IMR-90 (cell line): Measurements from ENCODE around the gene STUM. TPM values are rescaled to one million over a fixed set of nuclear protein-coding genes. Genes with fewer than 3 reads are reported as not detected.

Experiments
- ATAC-seq: fragments of 200-7000 bp; cut with Tn5 transposase; 2 replicates; pipeline ENCODE4 v1.9.1; 2020; ENCODE audit warnings: low read depth, mild to moderate bottlenecking, moderate library complexity
- BruUV-seq: library from RNA; stranded (reverse); fragments of 400-500 nt; replicated peaks from 2 replicates; lab custom pipeline; 2021; lab: Mats Ljungman, UMichigan
- CTCF ChIA-PET: fragments of 300-600 bp; formaldehyde crosslinking; extraction: SDS; loops from one replicate; lab custom pipeline; 2021; ENCODE audit warnings: antibody characterized with exemption; lab: Yijun Ruan, JAX
- POLR2A ChIA-PET: fragments of 300-600 bp; sonication (Branson Sonifier 250); formaldehyde crosslinking; loops from one replicate; lab custom pipeline; 2022; ENCODE audit warnings: antibody characterized with exemption; ENCODE audit not compliant: unreplicated experiment; lab: Charles Lee
- DNase-seq: peaks from one replicate; pipeline ENCODE4 v3.0.0; 2013
- H2AFZ ChIP-seq: replicated peaks from 2 replicates; pipeline ENCODE3; 2013; ENCODE audit warnings: low read length, mild to moderate bottlenecking; ENCODE audit not compliant: poor library complexity
- H2AK5ac ChIP-seq: 2 replicates; pipeline ENCODE4 v1.6.1; 2013; ENCODE audit warnings: low read depth, low read length, inconsistent platforms
- H2AK9ac ChIP-seq: replicated peaks from 2 replicates; pipeline ENCODE3; 2013; ENCODE audit warnings: mild to moderate bottlenecking, low read depth, low read length, moderate library complexity; ENCODE audit not compliant: poor library complexity
- H2BK120ac ChIP-seq: 2 replicates; pipeline ENCODE4 v1.6.1; 2013; ENCODE audit warnings: low read depth, low read length, inconsistent platforms
- H2BK15ac ChIP-seq: 3 replicates; pipeline ENCODE4 v1.6.1; 2013; ENCODE audit warnings: low read depth, low read length, inconsistent platforms
- H2BK20ac ChIP-seq: 2 replicates; pipeline ENCODE4 v1.6.1; 2013; ENCODE audit warnings: low read depth, mild to moderate bottlenecking, inconsistent platforms, low read length, moderate library complexity
- H2BK5ac ChIP-seq: 2 replicates; pipeline ENCODE4 v1.6.1; 2013; ENCODE audit warnings: mild to moderate bottlenecking, low read depth, low read length, inconsistent platforms; ENCODE audit not compliant: poor library complexity, severe bottlenecking
- H3K14ac ChIP-seq: replicated peaks from 2 replicates; pipeline ENCODE4 v1.6.1; 2013; ENCODE audit warnings: low read depth, low read length, inconsistent platforms
- H3K18ac ChIP-seq: 2 replicates; pipeline ENCODE4 v1.6.1; 2013; ENCODE audit warnings: low read depth, low read length, control low read depth
- H3K23ac ChIP-seq: 2 replicates; pipeline ENCODE4 v1.6.1; 2013; ENCODE audit warnings: low read depth, low read length, inconsistent platforms
- H3K27ac ChIP-seq: 2 replicates; pipeline ENCODE4 v1.5.1; 2013; ENCODE audit warnings: mild to moderate bottlenecking, control low read depth, low read length; ENCODE audit not compliant: insufficient read depth
- H3K27me3 ChIP-seq: 2 replicates; pipeline ENCODE4 v1.6.1; 2013; ENCODE audit warnings: low read length; ENCODE audit not compliant: control insufficient read depth, insufficient read depth
- H3K36me3 ChIP-seq: 2 replicates; pipeline ENCODE4 v1.6.1; 2013; ENCODE audit warnings: low read length, mixed read lengths; ENCODE audit not compliant: control insufficient read depth, insufficient read depth
- H3K4ac ChIP-seq: 2 replicates; pipeline ENCODE4 v1.6.1; 2013; ENCODE audit warnings: low read depth, low read length, inconsistent platforms
- H3K4me1 ChIP-seq: 2 replicates; pipeline ENCODE4 v1.6.1; 2013; ENCODE audit warnings: low read length, mixed read lengths; ENCODE audit not compliant: control insufficient read depth, insufficient read depth
- H3K4me2 ChIP-seq: 2 replicates; pipeline ENCODE4 v1.6.1; 2013; ENCODE audit warnings: low read depth, mild to moderate bottlenecking, control low read depth, low read length, moderate library complexity
- H3K4me3 ChIP-seq: 2 replicates; pipeline ENCODE4 v1.5.1; 2013; ENCODE audit warnings: low read depth, mild to moderate bottlenecking, control low read depth, low read length, moderate library complexity; ENCODE audit not compliant: insufficient read depth
- H3K56ac ChIP-seq: 2 replicates; pipeline ENCODE4 v1.6.1; 2013; ENCODE audit warnings: low read length, inconsistent platforms; ENCODE audit not compliant: insufficient read depth; ENCODE audit errors: extremely low read depth
- H3K79me1 ChIP-seq, 2 experiments: 2 replicates each; pipeline ENCODE4 v1.6.1; 2013; ENCODE audit warnings: low read length in 2 of 2, inconsistent platforms in 1 of 2, low read depth in 1 of 2
- H3K9ac ChIP-seq: 2 replicates; pipeline ENCODE4 v1.6.1; 2013; ENCODE audit warnings: low read depth, low read length, control low read depth
- H3K9me1 ChIP-seq: 2 replicates; pipeline ENCODE4 v1.6.1; 2013; ENCODE audit warnings: low read length, inconsistent platforms; ENCODE audit not compliant: insufficient read depth
- H3K9me3 ChIP-seq: 2 replicates; pipeline ENCODE4 v1.6.1; 2013; ENCODE audit warnings: low read length; ENCODE audit not compliant: control insufficient read depth, insufficient read depth
- H4K20me1 ChIP-seq: 2 replicates; pipeline ENCODE4 v1.6.1; 2013; ENCODE audit warnings: low read length, inconsistent platforms; ENCODE audit not compliant: insufficient read depth
- H4K5ac ChIP-seq: 2 replicates; pipeline ENCODE4 v1.6.1; 2013; ENCODE audit warnings: mild to moderate bottlenecking, low read depth, low read length, control low read depth
- H4K8ac ChIP-seq, 2 experiments: 2 replicates each; pipeline ENCODE4 v1.6.1; 2013; ENCODE audit warnings: low read depth in 2 of 2, low read length in 2 of 2, control low read depth in 1 of 2, inconsistent platforms in 1 of 2
- H4K91ac ChIP-seq: 2 replicates; pipeline ENCODE4 v1.6.1; 2013; ENCODE audit warnings: low read depth, low read length, inconsistent platforms; ENCODE audit not compliant: insufficient read depth
- CHD1 ChIP-seq: IDR thresholded peaks from 2 replicates; pipeline ENCODE4 v1.6.1; 2012; ENCODE audit warnings: low read depth, low read length, improper control_type of control experiment
- CTCF ChIP-seq: conservative IDR thresholded peaks from 2 replicates; pipeline ENCODE4 v1.5.1; 2012; ENCODE audit warnings: mild to moderate bottlenecking, low read depth, low read length, improper control_type of control experiment
- ELK1 ChIP-seq: fragments of 150-350 bp; IDR thresholded peaks from 2 replicates; pipeline ENCODE4 v1.6.1; 2016; ENCODE audit warnings: low read depth, mild to moderate bottlenecking, low read length, moderate library complexity, borderline replicate concordance
- FOS ChIP-seq: fragments of 150-350 bp; IDR thresholded peaks from 2 replicates; pipeline ENCODE4 v1.6.1; 2016; ENCODE audit warnings: low read depth, low read length
- MAFK ChIP-seq: IDR thresholded peaks from 2 replicates; pipeline ENCODE4 v1.6.1; 2012; ENCODE audit warnings: low read depth, low read length, improper control_type of control experiment
- MXI1 ChIP-seq: IDR thresholded peaks from 2 replicates; pipeline ENCODE4 v1.6.1; 2012; ENCODE audit warnings: low read depth, mild to moderate bottlenecking, low read length, moderate library complexity, borderline replicate concordance
- NFE2L2 ChIP-seq: fragments of 150-350 bp; IDR thresholded peaks from 2 replicates; pipeline ENCODE4 v1.6.1; 2016; ENCODE audit warnings: low read depth, mild to moderate bottlenecking, low read length
- POLR2A ChIP-seq: IDR thresholded peaks from 2 replicates; pipeline ENCODE4 v1.6.1; 2012; ENCODE audit warnings: mild to moderate bottlenecking, low read depth, low read length
- RAD21 ChIP-seq: IDR thresholded peaks from 2 replicates; pipeline ENCODE4 v1.6.1; 2012; ENCODE audit warnings: low read length, improper control_type of control experiment
- RCOR1 ChIP-seq: IDR thresholded peaks from 2 replicates; pipeline ENCODE4 v1.6.1; 2012; ENCODE audit warnings: mild to moderate bottlenecking, low read length, improper control_type of control experiment; ENCODE audit not compliant: insufficient replicate concordance
- RFX5 ChIP-seq: IDR thresholded peaks from 2 replicates; pipeline ENCODE4 v1.8.0; 2012; ENCODE audit warnings: low read depth, mild to moderate bottlenecking, low read length, moderate library complexity
- SMC3 ChIP-seq: fragments of 150-350 bp; IDR thresholded peaks from 2 replicates; pipeline ENCODE4 v1.6.1; 2016; ENCODE audit warnings: low read depth, mild to moderate bottlenecking, antibody characterized with exemption, low read length, moderate library complexity
- USF2 ChIP-seq: fragments of 150-350 bp; IDR thresholded peaks from 2 replicates; pipeline ENCODE4 v1.6.1; 2017; ENCODE audit warnings: mild to moderate bottlenecking, antibody characterized with exemption, low read length, low read depth
- WGBS, 2 experiments: methylation state at CpG; one replicate each; pipeline versions ENCODE4 v1.1.5 to v1.1.7; 2013; ENCODE audit warnings: missing lambda C conversion rate in 2 of 2; ENCODE audit not compliant: insufficient read length in 1 of 2; ENCODE audit errors: extremely low coverage in 2 of 2; 5-methylcytosine and 5-hydroxymethylcytosine counted together
- dilution Hi-C: fragments of 300-500 bp; cut with HindIII; formaldehyde crosslinking; loops from one replicate; pipeline ENCODE4 v1.14.3; 2018; ENCODE audit warnings: low sequenced_read_pairs; ENCODE audit not compliant: unreplicated experiment
- in situ Hi-C: fragments of 300-500 bp; cut with MboI; formaldehyde crosslinking; loops from 3 replicates; pipeline ENCODE4 v1.14.3; 2019; ENCODE audit warnings: low sequenced_read_pairs, inconsistent platforms, mixed read lengths
- intact Hi-C: fragments of 100-400 bp; cut with micrococcal nuclease; formaldehyde crosslinking; loops from 2 replicates; pipeline ENCODE4 v1.10.0; 2022
- polyA plus RNA-seq, 3 experiments: library from polyadenylated mRNA; depleted of rRNA; stranded (reverse); fragments of >200 nt; gene quantifications; 2 replicates each; pipeline ENCODE4 v1.2.3, GENCODE V29; 2012; ENCODE audit warnings: low replicate concordance in 1 of 3
- total RNA-seq: library from RNA; depleted of rRNA; stranded (reverse); fragments of >200 nt; gene quantifications from 2 replicates; pipeline ENCODE4 v1.2.3, GENCODE V29; 2012

The STUM gene
- total and polyA plus RNA-seq, 2 of the 4 experiments (the other 2 are of a cell fraction), result not detected

DNA sequence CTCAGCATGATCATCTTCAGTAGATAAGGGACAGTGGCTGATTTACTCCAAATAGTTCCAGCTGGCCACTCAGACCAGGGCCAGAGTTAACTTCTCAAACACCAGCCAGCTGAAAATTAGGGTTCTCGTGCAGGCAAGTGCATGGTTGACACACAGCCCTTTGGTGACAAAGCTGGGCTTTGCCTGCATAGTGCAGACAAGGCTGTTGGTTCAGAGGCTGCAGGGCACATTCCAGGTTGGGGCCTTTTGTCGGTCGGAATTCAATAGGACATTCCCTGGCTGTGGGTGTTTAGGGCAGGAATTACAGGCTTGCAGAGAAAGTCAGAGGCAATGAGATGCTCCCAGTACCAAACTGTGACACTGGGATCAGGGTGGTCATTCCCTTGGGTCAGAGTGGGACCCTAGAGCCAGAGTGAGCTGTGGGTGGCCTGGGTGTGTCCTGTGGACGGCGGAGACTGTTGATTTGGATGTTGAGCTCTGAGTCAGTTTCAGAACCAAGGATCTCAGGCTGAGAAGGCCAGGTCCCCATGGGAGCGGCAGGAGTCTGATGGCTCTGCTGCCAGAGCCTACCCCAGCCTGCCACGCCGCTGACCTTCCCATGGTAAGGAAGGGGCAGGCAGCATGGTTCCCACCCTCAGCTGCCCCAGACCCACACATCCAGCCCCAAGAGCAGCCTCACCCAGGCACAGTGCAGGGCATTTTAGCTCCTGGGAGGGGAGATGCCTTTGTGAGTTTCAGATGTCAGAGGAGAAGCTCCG, 56.2 kb downstream of the STUM start:
- in situ Hi-C loops (no loop called here), dilution Hi-C loops (no loop called here), intact Hi-C loops (no loop called here)
- Histone ChIP-seq H3K4me1 (peaks cover 4% of the 10 kb centered on the region; the same call in 1 of the 2 replicates), H2BK20ac (no peak overlapping the region), H3K4me2 (no peak overlapping the region), H3K18ac (no peak overlapping the region), H3K4me3 (no peak overlapping the region), H4K8ac (no peak overlapping the region), H3K56ac (no peak overlapping the region), H4K20me1 (no peaks in the 10 kb centered on the region), H4K91ac (no peak overlapping the region), H3K79me1 (no peaks in the 10 kb centered on the region), H4K5ac (no peak overlapping the region), H2BK120ac (no peak overlapping the region), H2AK9ac (peak overlapping the region; percentile 52), H3K14ac (no peak overlapping the region), H2BK15ac (no peak overlapping the region), H3K4ac (no peak overlapping the region), H2BK5ac (no peak overlapping the region), H3K27ac (no peak overlapping the region), H2AFZ (peak overlapping the region; percentile 8), H3K23ac (no peak overlapping the region), H2AK5ac (no peak overlapping the region), H3K36me3 (no peaks in the 10 kb centered on the region), H3K9me3 (no peaks in the 10 kb centered on the region), H3K9me1 (no peaks in the 10 kb centered on the region), H3K9ac (no peak overlapping the region), H3K27me3 (peaks cover 11% of the 10 kb centered on the region)
- 73% methylated on average over 3 of the region's 9 CpGs; no CpG with 5 or more reads in 1 of the 2 experiments for WGBS, 2 experiments
- no peak for TF ChIP-seq CHD1
- TF ChIP-seq MAFK, result no peak
- no peak for TF ChIP-seq RFX5
- TF ChIP-seq NFE2L2, result no peak
- TF ChIP-seq ELK1, result no peak
- TF ChIP-seq RAD21, result no peak
- no peak for TF ChIP-seq RCOR1
- no peak for TF ChIP-seq CTCF
- no peak for TF ChIP-seq USF2
- no peak for TF ChIP-seq FOS
- no peak for TF ChIP-seq SMC3
- TF ChIP-seq MXI1, result no peak
- no peak for TF ChIP-seq POLR2A
- ChIA-PET CTCF (no interaction called here), POLR2A (no interaction called here)
- DNase-seq (no peak), ATAC-seq (peak; percentile 11; the same call in 1 of the 2 replicates)
- no TSS peak for BruUV-seq
